Stimulated activated CD4-positive, alpha-beta T cell treated with anti-CD3 and anti-CD28 coated beads, Interleukin-2, amount 100 ng/mL, for 4 hours (primary cell): ENCODE measurements around the gene OSBPL8.
A peak's percentile ranks its signal among the peaks of the same experiment; 100 is the strongest.
"Not testable (repeated sequence)": the region's sequence is repeated elsewhere in the genome, so short reads cannot be mapped to it uniquely, and the experiment has no call there.

Source experiments
- DNase-seq: peaks from one replicate; pipeline ENCODE4 v3.0.0-alpha.2; 2020; ENCODE audit warnings: low read depth

OSBPL8 gene

DNA sequence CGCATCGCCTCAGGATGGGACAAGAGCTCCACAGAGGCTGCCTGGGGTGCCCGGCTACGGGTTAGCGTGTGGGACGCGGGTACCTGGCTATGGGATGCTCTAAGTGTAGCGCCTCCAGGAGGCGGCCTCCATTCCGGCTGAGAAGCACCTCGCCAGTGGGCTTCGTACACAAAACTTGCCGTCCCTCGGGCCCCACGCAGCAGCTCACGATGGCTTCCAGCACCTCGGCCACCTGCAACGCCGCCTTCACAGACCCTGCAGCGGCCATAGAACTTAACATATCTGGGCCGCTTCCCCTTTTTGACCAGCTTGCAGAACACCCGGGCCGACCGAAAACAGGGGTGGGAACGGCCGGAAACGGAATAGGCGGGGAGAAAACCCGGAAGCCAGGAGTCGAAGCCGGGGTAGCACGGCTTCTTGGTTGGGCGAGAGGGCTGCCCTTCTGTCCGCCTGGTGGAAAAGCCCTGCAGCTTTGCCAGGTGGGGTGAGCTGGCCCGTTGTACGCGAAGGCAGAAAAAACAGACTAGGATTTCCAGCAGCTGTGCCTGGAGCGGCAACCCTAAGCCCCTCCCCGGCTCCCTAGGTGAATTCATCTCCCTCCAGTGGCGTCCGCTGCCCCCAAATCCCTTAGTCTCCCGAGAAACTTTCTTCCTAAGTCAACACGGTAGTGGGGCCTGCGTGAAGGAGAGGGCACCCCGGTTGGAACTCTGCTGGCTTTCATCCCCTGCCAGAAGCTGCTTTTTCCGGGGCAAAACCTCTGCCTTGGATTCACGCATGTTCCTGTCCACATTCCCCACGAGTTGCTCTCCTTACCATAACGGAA lies 211.3 kb downstream of the OSBPL8 start, which contains the start of gene BBS10:
BBS10 (minus strand) TSS at position 337 of the 823 bp plus-strand sequence; CDS start at position 280, 57 bp downstream.
- peak; percentile 78 for DNase-seq

DNA sequence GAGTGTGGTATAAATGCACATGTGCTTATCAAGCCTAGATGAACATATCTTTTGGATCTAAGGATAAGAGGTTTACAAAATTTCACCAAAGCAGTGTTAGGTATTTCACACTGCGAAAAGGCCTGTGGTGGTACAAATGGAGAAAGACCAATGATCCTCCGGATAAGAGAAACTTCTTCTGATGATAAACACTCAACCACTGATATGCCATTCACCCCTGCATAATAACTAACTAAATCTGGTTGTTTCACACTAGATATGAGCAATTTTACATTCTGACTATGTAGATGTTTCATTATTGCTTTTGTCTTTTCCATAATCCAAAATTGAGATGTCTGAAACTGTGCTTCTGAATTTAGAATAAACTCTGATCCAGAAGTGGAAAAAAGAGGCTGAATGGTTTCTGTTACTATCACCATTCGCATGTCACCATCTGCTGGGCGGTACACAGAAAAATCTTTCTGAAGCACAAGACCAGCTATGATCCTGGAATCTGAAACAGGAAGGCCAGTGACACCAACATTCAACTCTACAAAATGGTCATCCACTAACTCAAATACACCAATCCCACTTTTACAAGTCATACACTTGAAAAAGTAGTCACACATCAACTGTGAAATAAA lies 212.7 kb downstream of the OSBPL8 start:
- no peak for DNase-seq

DNA sequence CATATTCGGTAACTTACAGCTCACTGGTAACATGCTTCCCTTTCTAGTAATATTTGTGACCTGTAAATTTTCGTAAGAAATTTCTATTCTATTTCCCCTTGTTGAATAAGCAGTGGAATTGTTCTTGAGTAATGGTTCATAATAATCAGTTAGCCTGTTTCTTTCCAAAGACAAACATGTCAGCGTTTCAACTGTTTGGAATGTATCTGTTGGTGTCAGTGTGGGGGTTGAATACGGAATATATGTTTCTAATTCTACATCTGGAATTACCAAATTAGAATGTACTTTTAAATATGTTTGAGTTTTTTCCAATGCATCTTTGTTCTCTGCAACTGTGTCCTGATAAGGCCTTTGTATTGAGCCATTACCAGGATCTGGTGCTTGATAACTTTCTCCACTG lies 213.3 kb downstream of the OSBPL8 start:
- DNase-seq = no peak

DNA sequence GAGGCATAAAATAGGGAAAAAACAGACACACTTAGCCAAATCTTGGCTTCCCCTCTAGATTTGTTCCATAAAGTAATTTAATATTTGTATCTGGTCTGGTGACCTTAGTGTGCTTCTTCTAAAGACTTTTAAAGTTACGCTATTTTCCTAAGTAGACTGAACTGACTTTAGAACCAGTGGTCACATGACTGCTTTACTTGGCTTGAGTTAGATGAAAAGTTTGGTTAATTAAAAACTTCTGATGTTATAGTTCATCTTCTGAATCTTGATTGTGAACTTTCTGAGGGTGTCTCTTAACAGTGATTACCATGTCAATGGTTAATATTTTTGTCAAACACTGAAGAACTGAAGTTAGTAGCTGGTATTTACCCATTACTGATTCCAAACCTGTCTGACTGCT lies 214.0 kb downstream of the OSBPL8 start:
- no peak for DNase-seq

DNA sequence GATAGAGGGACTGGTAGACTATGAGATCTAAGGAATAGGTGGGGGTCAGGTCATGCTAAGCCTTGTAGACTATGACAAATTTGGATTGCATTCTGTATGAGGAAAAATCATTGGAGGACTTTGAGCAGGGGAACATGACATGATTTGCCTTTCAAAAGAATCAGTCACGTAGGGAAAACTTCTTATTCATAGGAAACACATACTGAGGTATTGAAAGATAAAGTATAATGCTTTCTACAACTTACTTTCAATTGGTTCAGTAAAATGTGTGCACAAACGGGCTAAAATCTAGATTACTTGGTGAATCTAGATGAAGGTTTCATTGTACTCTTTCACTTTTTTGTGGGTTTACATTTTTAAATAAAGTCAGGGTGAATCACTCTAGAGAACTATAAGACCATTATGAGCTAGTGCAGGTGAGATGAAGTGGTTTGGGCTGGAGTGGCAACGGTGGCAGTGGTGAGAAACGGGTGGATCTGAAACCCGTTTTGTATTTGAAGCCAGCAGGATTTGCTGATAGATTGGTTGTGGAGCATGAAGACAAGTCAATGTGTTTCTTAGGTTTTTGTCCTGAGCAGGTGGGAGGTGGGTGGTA lies 218.0 kb downstream of the OSBPL8 start:
- no peak for DNase-seq

DNA sequence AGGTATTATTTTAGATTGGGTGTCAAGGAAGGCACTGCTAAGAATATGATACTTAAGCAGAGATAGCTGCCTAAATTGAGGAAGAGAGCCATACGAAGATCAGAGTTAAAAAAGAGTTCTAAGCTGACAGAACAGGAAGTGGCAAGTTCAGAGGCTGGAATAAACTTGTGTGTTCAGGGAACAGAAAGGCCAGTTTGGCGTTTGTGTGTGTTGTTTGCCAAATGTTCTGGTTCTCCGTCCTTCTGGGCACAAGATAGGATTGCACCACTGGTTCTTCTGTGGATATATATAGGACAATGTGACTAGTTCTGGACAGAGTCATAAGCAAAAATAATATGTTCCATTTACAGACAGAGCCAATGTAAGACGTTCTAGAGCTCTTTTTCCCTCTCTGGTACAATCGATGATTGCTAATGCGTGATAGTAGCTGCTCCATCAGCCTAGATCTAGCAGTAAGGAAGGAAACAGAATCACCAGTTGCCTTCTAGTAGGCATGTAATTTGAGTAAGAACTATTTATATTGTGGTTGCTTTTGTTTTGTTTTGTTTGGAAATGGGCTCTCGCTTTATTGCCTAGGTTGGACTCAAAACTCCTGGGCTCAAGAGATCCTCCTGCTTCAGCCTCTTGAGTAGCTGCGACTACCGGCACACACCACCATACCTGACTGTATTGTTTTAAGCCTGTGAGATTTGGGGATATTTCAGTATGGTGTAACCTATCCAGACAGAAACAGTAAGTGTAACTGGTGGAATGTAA lies 218.7 kb downstream of the OSBPL8 start:
- DNase-seq = no peak

DNA sequence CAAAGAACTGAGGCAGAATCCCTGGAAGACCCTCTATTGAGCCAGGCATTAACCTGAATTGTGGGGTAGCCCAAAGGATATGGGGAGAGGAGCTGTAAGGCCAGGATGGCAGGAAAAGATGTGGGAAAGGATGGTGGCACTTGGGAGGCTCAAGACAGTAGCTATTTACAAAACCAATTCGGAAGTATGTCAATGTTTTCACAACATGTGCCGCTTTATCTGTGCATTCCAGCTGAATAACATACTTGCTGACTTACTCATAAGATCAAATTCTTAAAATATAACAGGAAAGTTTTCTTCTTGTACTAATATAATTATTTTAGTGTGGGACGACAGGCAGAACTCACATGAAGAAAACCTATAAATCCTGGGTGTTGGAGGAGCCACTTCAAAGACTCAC lies 222.0 kb downstream of the OSBPL8 start:
- DNase-seq = no peak

DNA sequence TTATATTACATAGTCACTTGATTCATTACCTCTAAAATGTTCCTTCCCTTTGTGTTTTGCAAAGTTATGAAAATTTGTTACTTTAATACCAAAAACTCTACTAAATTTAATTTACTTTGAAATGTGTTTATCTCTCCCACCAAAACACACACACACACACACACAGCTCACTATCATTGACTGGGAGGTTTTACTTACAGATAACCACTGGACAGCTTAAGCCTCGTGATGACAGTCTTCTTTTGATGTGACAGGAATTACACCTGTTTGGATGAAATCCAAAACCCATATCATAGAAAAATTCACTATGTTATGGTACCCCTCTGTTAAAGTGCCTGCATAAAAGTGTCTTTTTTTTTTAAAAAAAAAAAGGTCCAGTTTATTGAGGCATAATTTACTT lies 227.0 kb downstream of the OSBPL8 start:
- DNase-seq = no peak

DNA sequence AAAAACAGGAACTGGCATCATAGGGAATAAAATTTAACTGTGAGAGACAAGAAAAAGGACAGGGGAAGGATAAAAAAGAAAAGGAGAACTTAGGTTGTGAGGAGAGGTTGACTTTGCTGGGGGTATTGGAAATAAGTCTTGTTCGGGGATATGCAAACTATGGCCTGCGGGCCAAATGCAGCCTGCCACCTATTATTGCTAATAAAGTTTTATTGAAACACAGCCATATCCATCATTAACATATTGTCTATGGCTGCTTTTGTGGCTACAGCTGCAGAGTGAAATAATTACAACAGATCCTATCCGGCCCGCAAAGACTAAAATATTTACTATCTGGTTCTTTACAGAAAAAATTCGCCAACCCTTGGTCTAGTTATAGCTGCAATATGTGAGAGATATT lies 230.0 kb downstream of the OSBPL8 start:
- no peak for DNase-seq

DNA sequence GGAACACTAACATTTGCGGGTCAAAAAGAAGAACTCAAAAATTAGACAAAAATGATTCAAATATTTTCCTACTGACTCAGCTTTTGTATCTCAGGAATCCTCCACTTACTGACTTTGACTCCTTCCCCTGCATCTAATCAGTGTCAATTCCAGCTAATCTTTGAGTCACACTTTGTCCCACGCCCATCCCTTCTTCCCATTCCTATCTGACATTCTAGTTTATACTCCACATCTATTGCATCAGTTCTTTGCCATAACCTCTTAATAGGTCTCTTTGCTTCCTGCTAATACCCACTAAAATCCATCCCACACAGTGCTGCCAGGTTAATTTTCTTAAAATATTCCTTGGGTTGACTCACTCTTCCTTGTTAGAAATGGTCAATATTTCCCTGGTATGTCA lies 230.4 kb downstream of the OSBPL8 start:
- no peak for DNase-seq

DNA sequence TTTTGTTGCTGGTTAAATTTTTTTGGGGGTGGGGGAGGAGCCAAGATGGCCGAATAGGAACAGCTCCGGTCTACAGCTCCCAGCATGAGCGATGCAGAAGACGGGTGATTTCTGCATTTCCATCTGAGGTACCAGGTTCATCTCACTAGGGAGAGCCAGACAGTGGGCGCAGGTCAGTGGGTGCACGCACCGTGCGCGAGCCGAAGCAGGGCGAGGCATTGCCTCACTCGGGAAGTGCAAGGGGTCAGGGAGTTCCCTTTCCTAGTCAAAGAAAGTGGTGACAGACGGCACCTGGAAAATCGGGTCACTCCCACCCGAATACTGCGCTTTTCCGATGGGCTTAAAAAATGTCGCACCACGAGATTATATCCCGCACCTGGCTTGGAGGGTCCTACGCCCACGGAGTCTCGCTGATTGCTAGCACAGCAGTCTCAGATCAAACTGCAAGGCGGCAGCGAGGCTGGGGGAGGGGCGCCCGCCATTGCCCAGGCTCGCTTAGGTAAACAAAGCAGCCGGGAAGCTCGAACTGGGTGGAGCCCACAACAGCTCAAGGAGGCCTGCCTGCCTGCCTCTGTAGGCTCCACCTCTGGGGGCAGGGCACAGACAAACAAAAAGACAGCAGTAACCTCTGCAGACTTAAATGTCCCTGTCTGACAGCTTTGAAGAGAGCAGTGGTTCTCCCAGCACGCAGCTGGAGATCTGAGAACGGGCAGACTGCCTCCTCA lies 239.8 kb downstream of the OSBPL8 start:
- DNase-seq = not testable (repeated sequence)

DNA sequence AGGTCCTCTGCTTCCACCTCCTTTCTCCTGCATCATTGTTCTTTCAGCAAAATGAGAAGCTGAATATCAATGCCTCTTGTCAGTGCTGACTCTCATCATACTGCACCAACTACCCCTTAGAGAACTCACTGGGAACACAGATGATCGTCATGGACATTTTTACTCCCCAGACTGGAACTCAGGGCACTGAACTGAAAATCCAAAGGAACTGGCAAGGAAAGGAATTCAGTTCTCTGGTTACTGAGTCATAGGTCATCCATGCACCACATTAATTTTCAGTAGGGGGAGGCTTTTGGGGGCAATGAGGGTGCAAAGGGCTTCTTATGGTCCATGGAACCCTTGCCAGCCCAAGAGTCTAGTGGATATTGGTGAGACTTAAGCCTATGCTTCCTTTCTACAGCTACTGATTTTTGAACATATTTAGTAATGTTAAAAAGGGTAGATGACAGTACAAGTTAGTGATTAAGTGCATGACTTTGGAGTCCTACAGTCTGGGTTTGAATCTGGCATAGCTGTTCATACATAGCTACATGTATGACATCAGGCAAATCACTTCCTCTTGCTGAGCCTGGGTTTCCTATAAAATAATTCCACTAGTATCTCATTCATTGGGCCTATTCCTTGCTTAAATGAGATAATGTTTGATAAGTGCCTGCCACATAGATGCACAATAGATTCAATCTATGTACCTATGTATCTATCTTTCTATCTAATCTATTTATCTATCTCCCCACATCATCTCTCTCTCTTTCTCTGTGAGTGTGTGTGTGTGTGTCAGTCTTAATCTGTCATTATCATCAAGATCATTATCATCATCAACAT lies 240.6 kb downstream of the OSBPL8 start:
- DNase-seq = no peak

DNA sequence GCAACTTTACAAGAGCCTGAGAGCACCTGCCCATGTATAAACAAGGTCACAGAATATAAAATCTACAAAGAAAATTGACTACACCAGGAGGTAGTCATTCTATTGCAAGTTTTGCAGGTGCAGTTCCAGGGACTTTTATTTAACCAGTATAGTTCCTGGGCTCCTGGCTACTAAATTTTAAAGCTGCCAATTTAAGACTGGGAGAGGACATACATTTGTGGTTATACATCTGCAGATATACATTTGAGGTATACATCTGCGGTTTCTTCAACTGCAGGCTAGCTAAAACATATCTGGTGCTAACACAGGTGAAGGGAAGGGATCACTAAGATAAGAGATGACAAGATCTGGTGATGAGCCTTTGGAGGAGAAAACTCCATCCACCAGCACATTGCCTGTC lies 241.6 kb downstream of the OSBPL8 start:
- DNase-seq = no peak

DNA sequence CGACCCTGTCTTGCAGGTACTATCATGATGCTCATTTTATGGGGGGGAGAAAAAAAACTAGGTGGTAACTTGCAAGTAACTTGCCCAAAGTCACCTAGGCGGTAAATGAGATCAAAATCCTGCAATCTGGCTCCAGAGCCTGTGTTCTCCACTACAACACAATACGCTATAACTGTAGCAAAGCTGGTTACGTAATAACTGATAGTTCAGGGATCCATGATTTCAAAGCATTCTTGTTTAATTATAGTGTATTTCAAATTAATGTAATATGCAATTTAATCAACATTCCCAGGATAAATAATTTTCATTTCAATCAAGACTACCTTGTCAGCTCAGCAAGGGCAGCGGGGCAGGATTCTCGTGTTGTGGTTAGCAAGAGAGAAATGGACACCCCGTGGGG lies 243.1 kb downstream of the OSBPL8 start:
- DNase-seq = no peak

DNA sequence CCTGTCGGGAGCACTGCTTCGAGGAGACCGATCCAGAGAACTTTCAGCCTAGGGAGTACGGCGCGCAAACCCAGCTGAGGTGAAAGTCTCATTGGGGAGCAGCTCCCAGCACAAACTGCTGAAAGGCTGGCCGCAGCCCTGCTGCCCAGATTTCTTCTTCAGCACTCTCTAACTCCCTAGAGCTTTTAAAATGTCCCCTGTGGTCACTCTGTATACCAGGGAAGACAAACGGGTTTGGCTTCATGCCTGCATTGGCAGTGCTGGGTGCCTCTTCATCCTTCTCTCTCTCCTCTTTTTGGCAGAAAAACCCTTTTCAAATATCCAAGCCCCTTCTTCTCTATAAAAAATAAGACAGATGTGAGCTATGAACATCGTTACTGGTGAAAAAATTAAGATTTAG lies 246.3 kb downstream of the OSBPL8 start:
- DNase-seq = no peak

DNA sequence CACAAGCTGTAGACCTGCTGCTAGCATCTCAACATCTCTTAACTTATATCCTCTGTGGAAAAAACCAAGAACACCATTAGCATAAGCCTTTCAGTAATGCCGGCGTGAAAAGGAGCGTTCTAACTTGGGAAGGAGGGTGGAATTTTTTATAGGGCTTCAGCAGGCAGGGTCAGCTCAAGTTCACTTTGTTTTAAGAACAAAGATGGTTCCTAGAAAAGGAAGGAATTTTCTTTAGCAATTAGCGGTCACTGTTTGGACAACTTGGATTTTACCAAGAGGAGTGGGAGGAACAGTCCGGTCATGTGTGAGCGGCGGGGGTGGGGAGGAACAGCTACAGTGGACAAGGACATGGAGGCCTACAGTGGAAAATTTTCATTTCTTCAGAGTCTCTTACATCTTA lies 247.3 kb downstream of the OSBPL8 start:
- DNase-seq = no peak

DNA sequence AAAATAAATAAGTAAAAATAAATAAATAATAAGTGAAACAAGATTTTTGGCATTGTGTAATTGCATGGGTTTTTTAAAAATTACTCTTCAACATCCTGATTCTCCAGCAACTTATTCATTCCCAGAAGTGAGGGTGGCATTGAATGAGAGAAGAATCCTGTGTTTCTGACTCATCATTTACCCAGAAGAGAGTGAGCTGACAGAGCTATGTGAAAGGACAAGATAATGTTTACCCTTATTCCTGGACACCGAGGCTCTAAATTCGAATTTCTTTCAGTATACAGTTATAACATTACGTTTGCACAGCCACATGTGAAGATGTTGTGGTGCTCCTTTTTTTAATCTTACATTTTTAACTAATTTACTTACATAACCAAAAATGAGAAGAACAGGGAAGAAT lies 247.8 kb downstream of the OSBPL8 start:
- no peak for DNase-seq

DNA sequence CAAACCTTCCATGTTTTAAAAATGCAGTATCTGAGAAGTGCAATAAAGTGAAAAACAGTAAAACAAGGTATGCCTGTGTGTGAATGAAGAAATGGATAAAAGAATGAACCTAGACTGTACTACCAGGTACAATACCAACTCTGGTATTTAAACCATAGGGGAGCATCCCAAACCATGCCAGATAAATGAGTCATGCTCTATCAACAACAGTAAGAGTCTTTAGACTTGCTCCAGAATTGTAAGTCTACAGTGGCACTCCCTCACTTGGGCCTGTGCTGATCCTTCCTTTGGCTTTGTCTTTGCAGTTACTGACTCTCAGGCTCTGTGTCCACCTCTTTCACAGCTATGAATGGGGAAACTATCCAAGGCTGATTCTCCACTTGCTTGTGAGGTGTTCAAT lies 249.5 kb downstream of the OSBPL8 start:
- DNase-seq = no peak

DNA sequence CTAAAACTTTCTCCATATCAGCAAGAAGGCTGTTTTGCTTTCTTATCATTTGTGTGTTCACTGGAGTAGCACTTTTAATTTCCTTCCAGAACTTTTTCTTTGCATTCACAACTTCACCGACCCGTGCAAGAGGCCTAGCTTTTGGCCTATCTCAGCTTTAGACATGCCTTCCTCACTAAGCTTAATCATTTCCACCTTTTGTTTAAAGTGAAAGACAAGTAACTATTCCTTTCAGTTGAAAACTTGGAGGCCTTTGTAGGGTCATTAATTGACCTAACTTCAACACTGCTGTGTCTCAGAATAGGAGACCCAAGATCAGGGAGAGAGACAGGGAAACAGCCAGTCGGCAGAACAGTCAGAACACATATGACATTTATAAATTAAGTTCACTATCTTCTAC lies 250.7 kb downstream of the OSBPL8 start:
- DNase-seq = no peak

DNA sequence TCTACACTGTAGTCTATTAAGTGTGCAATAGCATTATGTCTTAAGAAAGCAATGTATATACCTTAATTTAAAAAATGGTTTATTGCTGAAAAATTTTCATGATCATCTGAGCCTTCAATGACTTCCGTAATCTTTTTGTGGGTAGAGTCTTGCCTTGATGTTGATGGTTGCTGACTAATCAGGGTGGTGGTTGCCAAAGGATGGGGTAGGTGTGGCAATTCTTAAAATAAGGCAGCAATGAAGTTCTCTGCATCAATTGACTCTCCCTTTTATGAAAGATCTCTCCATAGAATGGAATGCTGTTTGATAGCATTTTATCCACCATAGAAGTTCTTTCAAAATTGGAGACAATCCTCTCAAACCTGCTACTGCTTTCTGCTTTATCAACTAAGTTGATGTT lies 252.5 kb downstream of the OSBPL8 start:
- DNase-seq = no peak

DNA sequence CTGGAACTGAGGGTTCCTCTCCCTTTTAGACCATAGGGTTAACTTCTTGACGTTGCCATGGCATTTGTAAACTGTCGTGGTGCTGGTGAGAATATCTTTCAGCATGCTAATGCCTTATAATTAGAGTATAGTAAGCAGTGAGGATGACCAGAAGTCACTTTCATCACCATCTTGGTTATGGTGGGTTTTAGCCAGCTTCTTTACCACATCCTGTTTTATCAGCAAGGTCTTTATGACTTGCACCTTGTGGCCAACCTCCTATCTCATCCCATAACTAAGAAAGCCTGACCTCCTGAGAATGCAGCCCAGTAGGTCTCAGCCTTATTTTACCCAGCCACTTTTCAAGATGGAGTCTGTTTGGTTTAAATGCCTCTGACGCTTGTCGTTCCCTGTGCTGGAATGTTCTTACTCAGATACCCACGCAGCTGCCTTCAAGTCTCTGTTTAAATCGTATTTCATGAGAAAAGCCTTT lies 255.5 kb downstream of the OSBPL8 start:
- no peak for DNase-seq
